Activated CD4-positive, alpha-beta T cell treated with anti-CD3 and anti-CD28 coated beads, Interleukin-2, Interleukin-4, amounts not matched to agents 100 ng/mL and 50 ng/mL, durations not matched to agents 16 hours and 8 hours (primary cell): Measurements from ENCODE around the gene BAIAP2.

ENCODE experiments used
- DNase-seq: peaks from one replicate; pipeline ENCODE4 v3.0.0-alpha.2; 2020; ENCODE audit warnings: low spot score

The BAIAP2 gene

GRCh38 chr17:81053041-81053970 lies 18.4 kb downstream of the BAIAP2 start:
- DNase-seq, result no peak

GRCh38 chr17:81054308-81054707 lies 19.4 kb downstream of the BAIAP2 start:
- DNase-seq, result no peak

- DNase-seq, result no peak
Observed at GRCh38 chr17:81054881-81055370, 20.0 kb downstream of the BAIAP2 start.

- DNase-seq, result no peak
Observed at GRCh38 chr17:81056312-81056711, 21.4 kb downstream of the BAIAP2 start.

GRCh38 chr17:81057079-81057730 lies 22.3 kb downstream of the BAIAP2 start:
- no peak for DNase-seq

- no peak for DNase-seq
Observed at GRCh38 chr17:81057777-81058176, 22.8 kb downstream of the BAIAP2 start.

GRCh38 chr17:81058263-81058871 lies 23.4 kb downstream of the BAIAP2 start:
- DNase-seq, result no peak

- DNase-seq, result no peak
Observed at GRCh38 chr17:81059026-81059425, 24.1 kb downstream of the BAIAP2 start.

- no peak for DNase-seq
Observed at GRCh38 chr17:81060416-81060815, 25.5 kb downstream of the BAIAP2 start.

- no peak for DNase-seq
Observed at GRCh38 chr17:81061027-81061735, 26.2 kb downstream of the BAIAP2 start.

- DNase-seq, result no peak
Observed at GRCh38 chr17:81062014-81062780, 27.2 kb downstream of the BAIAP2 start.

- no peak for DNase-seq
Observed at GRCh38 chr17:81063106-81064093, 28.4 kb downstream of the BAIAP2 start.

GRCh38 chr17:81064678-81065475 lies 29.9 kb downstream of the BAIAP2 start:
- no peak for DNase-seq

- no peak for DNase-seq
Observed at GRCh38 chr17:81065500-81065899, 30.5 kb downstream of the BAIAP2 start.

GRCh38 chr17:81066072-81066471 lies 31.1 kb downstream of the BAIAP2 start:
- DNase-seq, result no peak

- no peak for DNase-seq
Observed at GRCh38 chr17:81066771-81067315, 31.9 kb downstream of the BAIAP2 start.

GRCh38 chr17:81067391-81067811 lies 32.5 kb downstream of the BAIAP2 start:
- DNase-seq, result no peak

GRCh38 chr17:81068411-81069134 lies 33.6 kb downstream of the BAIAP2 start:
- DNase-seq, result no peak
